Muscle layer of colon (tissue), 2 donors: ENCODE data around the gene PCDH9.

Source experiments
- H3K27ac ChIP-seq: one replicate; pipeline ENCODE4 v1.7.0; 2013; ENCODE audit warnings: low read depth, mild to moderate bottlenecking, low read length, moderate library complexity
- H3K27me3 ChIP-seq, 2 donors: one replicate each; pipeline ENCODE4 v1.7.0; 2013; ENCODE audit warnings: low read length in 2 of 2, mild to moderate bottlenecking in 2 of 2; ENCODE audit not compliant: insufficient read depth in 2 of 2, control insufficient read depth in 1 of 2
- H3K36me3 ChIP-seq: one replicate; pipeline ENCODE4 v1.7.0; 2013; ENCODE audit warnings: mild to moderate bottlenecking, low read length; ENCODE audit not compliant: insufficient read depth
- H3K4me1 ChIP-seq: one replicate; pipeline ENCODE4 v1.7.0; 2013; ENCODE audit warnings: mild to moderate bottlenecking, low read length; ENCODE audit not compliant: insufficient read depth
- H3K4me3 ChIP-seq, 2 donors: one replicate each; pipeline ENCODE4 v1.7.0; 2013; ENCODE audit warnings: low read length in 2 of 2, low read depth in 1 of 2, mild to moderate bottlenecking in 1 of 2, moderate library complexity in 1 of 2
- H3K9ac ChIP-seq: one replicate; pipeline ENCODE4 v1.7.0; 2013; ENCODE audit warnings: low read length
- H3K9me3 ChIP-seq: one replicate; pipeline ENCODE4 v1.7.0; 2013; ENCODE audit warnings: mild to moderate bottlenecking, low read length
- donor health status: abdominal sarcoma.
- donor health status: Adenocarcinoma of cecum.

The PCDH9 gene

DNA sequence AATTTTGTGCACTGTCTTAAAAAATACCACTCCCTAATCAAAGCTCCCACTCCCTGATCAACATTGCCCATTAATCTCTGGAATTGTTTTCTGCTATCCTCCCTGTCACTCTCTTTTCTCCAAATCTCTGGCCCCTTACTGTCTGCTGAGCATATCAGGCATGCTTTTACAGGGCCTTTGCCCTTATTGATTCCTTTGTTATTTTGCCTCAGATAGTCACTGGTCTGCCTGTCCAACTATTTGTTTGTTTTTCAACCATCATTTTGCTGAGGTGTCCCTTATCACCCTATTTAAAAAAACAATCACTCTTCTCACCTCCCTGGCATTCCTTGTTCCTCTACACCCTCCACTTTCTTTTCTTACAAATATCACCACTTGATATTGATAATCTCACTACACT is 153.0 kb downstream of the PCDH9 start:
- Histone ChIP-seq H3K27me3 (no peaks in the 10 kb centered on the region), H3K27ac (no peak overlapping the region), H3K4me1 (no peaks in the 10 kb centered on the region), H3K4me3 (no peak overlapping the region), H3K9me3 (no peaks in the 10 kb centered on the region), H3K9ac (no peak overlapping the region), H3K36me3 (no peaks in the 10 kb centered on the region)

DNA sequence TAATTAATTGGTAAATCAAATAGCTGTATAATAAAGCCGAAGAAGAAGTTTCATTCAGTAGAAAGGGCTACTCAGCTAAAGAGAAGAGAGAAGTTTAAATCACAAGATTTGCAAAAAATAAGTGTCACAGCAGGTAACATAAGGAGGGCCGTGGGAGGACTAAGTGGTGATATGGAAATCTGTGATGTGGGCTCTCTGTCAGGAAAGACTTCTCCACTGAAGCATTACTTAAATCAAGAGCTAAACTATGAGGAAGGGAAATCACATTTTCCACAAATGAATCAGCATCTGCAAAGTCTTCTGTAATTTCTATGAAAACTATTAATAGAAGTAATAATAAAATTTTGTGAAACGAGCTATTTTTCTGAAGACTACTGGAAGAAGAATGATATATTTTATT is 153.8 kb downstream of the PCDH9 start:
- Histone ChIP-seq H3K36me3 (no peaks in the 10 kb centered on the region), H3K27me3 (no peaks in the 10 kb centered on the region), H3K4me1 (no peaks in the 10 kb centered on the region), H3K9me3 (no peaks in the 10 kb centered on the region), H3K27ac (no peak overlapping the region), H3K4me3 (no peak overlapping the region), H3K9ac (no peak overlapping the region)

DNA sequence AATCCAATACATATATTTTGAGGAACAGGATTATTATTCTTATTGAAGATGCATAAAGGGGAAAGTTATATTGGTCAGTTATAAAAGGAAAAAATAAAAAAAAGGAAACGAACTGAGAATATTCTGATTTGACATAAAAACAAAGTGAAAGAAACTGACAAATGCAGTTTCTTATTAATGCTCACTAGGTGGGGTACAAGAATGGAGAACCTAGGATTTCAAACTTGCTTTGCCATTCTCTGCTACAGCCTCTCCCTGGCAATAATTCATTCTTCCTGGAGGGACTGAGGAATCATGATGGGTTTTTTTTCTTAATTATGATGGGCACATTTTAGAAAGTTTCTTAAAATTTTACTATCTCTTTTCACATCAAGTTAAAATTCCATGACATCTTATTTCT is 154.9 kb downstream of the PCDH9 start:
- H3K9ac ChIP-seq: no peak overlapping the region
- H3K4me3 ChIP-seq: no peak overlapping the region
- H3K4me1 ChIP-seq: no peaks in the 10 kb centered on the region
- no peak overlapping the region for H3K27ac ChIP-seq
- no peaks in the 10 kb centered on the region for H3K9me3 ChIP-seq
- no peaks in the 10 kb centered on the region for H3K27me3 ChIP-seq
- H3K36me3 ChIP-seq: no peaks in the 10 kb centered on the region

DNA sequence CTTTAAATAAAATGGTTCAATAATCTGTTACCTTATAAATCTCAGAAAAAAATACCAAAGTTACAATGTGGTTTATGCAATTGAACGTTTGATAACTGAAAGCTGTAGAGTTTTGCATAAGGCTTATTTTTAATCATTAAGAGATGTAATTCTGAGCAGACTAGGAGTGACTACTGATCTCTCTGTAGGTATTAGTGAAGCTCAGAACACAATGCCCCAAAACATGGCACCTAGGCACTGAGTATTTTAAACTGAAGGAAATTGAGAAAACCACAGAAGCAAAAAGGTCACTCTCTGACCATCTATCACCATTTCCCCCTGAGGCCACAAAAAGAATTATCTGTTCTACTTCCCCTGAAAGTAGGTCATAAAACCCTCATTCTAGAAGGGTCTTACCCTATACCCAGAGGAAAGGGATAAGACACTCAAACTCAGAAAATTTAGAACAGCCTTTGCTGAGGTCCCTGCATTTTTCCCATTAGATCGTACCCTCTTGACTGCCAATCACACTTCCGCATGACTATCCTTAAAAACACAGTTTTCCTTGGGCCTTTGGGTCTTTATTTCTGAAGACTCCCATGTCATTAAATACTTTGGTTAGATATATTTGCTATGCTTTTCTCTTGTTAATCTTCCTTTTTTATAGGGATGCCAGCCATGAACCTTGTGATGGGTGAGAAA is 158.1 kb downstream of the PCDH9 start:
- H3K9ac ChIP-seq: no peak overlapping the region
- H3K27ac ChIP-seq: no peak overlapping the region
- no peaks in the 10 kb centered on the region for H3K9me3 ChIP-seq
- H3K4me3 ChIP-seq: no peak overlapping the region
- no peaks in the 10 kb centered on the region for H3K4me1 ChIP-seq
- H3K27me3 ChIP-seq: no peaks in the 10 kb centered on the region
- no peaks in the 10 kb centered on the region for H3K36me3 ChIP-seq

DNA sequence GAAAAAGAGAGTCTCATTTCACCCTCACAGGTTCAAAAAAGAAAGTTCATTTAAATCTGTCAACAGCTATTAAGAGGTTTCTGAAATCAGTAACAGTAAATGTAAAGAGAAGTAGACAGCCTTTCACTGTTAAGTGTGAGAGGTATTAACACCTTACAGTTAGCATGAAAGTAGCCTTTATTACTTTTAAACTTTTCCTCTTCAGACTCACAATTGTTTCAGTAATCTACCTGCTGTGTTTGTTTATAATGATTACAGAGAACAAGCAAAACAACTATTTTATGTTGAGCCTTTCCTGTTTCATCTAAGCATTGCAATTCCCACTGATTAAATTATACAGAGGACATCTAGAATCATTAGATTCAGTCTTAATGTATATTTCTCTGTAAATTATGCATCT is 159.8 kb downstream of the PCDH9 start:
- Histone ChIP-seq H3K9ac (no peak overlapping the region), H3K4me1 (no peaks in the 10 kb centered on the region), H3K4me3 (no peak overlapping the region), H3K36me3 (no peaks in the 10 kb centered on the region), H3K27me3 (no peaks in the 10 kb centered on the region), H3K27ac (no peak overlapping the region), H3K9me3 (no peaks in the 10 kb centered on the region)

DNA sequence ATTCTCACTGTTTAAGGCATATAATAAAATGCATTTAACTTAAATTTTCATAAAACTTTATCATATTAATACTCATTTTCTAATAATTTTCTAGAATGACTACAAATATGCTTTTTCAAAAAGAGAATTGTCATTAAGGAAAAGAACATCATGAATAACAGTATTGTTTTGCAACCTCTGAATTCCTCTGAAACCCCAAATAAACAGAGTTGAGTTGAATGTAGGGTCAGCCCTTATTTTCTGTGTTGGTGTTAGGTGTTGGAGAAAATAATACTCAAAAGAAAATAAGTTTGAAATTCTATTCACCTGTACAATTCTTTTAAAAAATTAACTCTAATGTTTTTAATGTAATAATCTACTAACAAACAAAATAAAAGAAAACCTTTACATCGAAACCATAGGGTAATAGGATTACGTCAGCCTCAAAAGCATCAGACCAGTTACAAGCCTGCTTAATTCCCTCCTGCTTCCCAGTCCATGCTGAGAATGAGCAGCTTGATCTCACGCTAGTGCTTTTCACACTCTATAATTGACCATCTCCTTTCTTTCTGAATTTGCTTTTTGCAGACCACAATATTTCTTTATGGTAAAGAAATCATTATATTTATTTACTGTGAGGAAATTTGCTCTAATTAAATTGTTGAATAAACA is 160.9 kb downstream of the PCDH9 start:
- Histone ChIP-seq H3K4me1 (no peaks in the 10 kb centered on the region), H3K9ac (no peak overlapping the region), H3K4me3 (no peak overlapping the region), H3K9me3 (no peaks in the 10 kb centered on the region), H3K27me3 (no peaks in the 10 kb centered on the region), H3K36me3 (no peaks in the 10 kb centered on the region), H3K27ac (no peak overlapping the region)

DNA sequence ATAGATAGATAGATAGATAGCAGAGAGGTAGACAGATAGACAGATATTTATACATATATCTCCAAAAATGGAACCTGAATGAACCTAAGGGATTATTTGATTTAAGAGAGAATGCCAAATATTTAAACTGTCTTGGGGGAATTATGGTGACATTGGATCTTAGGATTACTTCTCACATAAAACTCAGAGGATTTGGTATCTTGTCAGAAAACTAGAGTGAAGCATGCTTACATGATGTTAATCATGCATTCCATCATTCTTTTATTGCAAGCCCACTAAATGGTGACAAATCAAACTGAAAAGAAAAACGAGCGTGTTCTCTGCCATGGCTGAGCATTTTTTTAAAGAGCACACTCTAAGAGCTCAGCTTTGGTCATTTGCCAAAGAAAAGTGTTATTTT is 165.2 kb downstream of the PCDH9 start:
- H3K4me3 ChIP-seq: no peak overlapping the region
- H3K27ac ChIP-seq: no peak overlapping the region
- no peaks in the 10 kb centered on the region for H3K9me3 ChIP-seq
- no peak overlapping the region for H3K9ac ChIP-seq
- no peaks in the 10 kb centered on the region for H3K36me3 ChIP-seq
- H3K27me3 ChIP-seq: no peaks in the 10 kb centered on the region
- no peaks in the 10 kb centered on the region for H3K4me1 ChIP-seq

DNA sequence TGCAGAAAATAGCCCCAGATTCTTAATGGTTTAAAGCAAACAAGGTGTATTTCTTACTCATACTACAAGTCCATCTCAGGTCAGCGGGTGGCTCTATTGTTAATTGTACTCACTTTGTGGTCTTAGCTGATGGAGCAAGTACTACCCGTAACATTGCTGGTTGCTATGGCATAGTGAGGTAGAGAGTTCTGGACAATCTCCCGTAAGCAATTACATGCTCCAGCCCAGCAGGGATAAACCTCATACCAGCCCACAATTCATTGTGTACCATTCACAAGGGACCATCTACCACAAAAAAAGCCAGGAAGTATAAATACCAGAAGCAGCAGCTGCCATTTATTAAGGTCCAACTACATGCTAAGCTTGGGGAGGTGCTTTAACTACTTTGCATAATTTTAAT is 167.1 kb downstream of the PCDH9 start:
- H3K9me3 ChIP-seq: no peaks in the 10 kb centered on the region
- no peak overlapping the region for H3K9ac ChIP-seq
- no peaks in the 10 kb centered on the region for H3K36me3 ChIP-seq
- no peak overlapping the region for H3K4me3 ChIP-seq
- H3K27me3 ChIP-seq: no peaks in the 10 kb centered on the region
- no peak overlapping the region for H3K27ac ChIP-seq
- H3K4me1 ChIP-seq: no peaks in the 10 kb centered on the region

DNA sequence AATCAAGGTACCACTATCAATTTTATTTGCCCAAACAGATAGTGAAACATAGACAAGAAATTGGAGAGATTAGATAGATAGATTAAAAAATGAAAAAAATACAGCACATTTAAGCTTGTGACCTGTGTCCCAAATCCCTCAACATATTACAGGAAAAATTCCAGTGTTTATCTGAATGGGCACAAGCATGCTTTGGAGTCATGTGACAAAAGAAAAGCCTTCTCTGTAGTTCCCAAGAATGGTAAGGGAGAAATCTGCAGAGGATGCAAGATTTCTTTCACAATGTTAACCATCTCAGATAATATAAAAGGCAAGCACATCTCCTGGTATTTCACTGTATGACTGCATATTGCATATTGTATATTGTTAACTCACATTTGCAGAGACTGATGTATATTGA is 168.0 kb downstream of the PCDH9 start:
- Histone ChIP-seq H3K9me3 (no peaks in the 10 kb centered on the region), H3K4me1 (no peaks in the 10 kb centered on the region), H3K4me3 (no peak overlapping the region), H3K27me3 (no peaks in the 10 kb centered on the region), H3K27ac (no peak overlapping the region), H3K36me3 (no peaks in the 10 kb centered on the region), H3K9ac (no peak overlapping the region)

DNA sequence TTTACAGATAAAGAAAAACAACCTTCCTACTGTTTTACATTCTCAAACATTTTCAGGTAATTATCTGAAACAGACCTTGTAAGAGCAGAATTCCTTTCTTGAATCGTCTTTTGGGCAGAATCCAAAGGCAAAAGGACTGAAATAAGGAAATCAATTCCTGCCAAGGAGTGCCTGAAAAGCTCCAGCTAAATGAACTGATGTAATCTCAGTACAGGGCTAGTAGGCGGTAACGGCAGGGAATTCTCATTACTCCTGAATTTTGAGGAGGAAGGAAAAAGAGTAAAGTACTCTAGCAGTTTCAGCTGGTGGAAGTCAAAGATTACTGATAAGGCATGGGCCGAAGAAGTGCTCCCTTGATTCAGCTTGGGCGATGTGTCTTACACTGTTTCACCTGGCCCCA is 168.4 kb downstream of the PCDH9 start:
- no peaks in the 10 kb centered on the region for H3K4me1 ChIP-seq
- no peaks in the 10 kb centered on the region for H3K9me3 ChIP-seq
- H3K4me3 ChIP-seq: no peak overlapping the region
- H3K9ac ChIP-seq: no peak overlapping the region
- no peaks in the 10 kb centered on the region for H3K27me3 ChIP-seq
- no peaks in the 10 kb centered on the region for H3K36me3 ChIP-seq
- H3K27ac ChIP-seq: no peak overlapping the region

DNA sequence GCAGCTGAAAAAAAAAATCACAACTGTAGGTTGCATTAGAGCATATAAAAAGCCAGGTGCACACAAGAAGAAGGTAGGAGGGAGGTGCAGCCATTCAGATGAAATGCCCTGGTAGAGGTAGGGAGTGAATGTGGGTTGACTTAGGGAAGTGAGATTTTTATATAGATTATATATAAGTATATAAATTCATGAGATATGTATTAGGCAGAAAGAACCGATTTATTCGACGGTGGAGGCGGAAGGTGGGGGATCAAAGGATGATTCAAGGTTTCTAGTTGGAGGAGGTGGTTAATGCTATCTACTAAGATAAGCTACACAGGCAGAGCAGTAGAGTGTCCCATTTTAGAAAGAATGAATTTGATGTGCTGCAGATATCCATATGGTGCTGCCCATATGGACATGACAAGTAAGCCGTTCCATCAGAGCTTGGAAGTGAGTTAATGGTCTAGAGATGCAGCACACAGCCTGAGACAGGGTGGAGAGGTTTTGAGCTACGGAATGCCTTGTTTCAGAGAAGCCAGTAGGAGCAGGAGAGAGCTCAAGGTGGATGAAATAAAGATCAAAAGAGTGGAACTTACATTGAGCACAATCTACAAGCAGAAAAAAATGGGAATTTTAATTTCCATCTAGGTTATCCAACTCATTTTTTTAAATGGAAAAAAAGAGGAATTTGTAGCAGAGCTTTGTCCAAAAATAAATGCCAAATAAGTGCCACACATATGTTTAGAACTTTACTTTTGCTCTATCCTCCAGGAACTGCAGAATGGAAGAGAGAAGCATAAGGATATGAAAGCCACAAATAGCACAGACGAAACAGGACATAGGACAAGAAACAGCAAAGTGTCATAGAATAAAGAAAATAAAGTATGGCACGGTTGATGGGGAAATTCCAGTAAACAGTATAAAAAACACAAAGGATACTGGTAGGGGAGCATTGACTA is 177.3 kb downstream of the PCDH9 start:
- no peaks in the 10 kb centered on the region for H3K4me1 ChIP-seq
- no peak overlapping the region for H3K9ac ChIP-seq
- no peaks in the 10 kb centered on the region for H3K27me3 ChIP-seq
- no peaks in the 10 kb centered on the region for H3K36me3 ChIP-seq
- no peak overlapping the region for H3K27ac ChIP-seq
- H3K4me3 ChIP-seq: no peak overlapping the region
- H3K9me3 ChIP-seq: no peaks in the 10 kb centered on the region
